Naive thymus-derived CD4-positive, alpha-beta T cell (primary cell): ENCODE data around the gene CCDC190. TPM values are rescaled to one million over a fixed set of nuclear protein-coding genes. Genes with fewer than 3 reads are reported as not detected.

ENCODE experiments used
- ATAC-seq: fragments of 150-1000 bp; cut with Tn5 transposase; 2 replicates; pipeline ENCODE4 v1.10.0; 2021; ENCODE audit warnings: mild to moderate bottlenecking, moderate library complexity
- CTCF ChIA-PET: fragments of 350-600 bp; sonication (Branson Sonifier 250); formaldehyde crosslinking; loops from one replicate; lab custom pipeline; 2021; ENCODE audit warnings: antibody characterized with exemption; lab: Charles Lee
- POLR2A ChIA-PET: fragments of 350-600 bp; sonication (Branson Sonifier 250); formaldehyde crosslinking; loops from one replicate; lab custom pipeline; 2021; ENCODE audit warnings: antibody characterized with exemption, inconsistent platforms; lab: Charles Lee
- DNase-seq, 9 donors: peaks; one replicate each; pipeline versions ENCODE4 v3.0.0 to v3.0.0-alpha.2; 2020 to 2022; ENCODE audit warnings: mixed read lengths in 1 of 9
- H3K27ac ChIP-seq: one replicate; pipeline ENCODE4 v1.7.0; 2013; ENCODE audit warnings: mild to moderate bottlenecking, low read depth, low read length, moderate library complexity
- H3K27me3 ChIP-seq, 2 donors: one replicate each; pipeline ENCODE4 v1.7.0; 2013; ENCODE audit warnings: low read length in 2 of 2, mild to moderate bottlenecking in 2 of 2, moderate library complexity in 2 of 2; ENCODE audit not compliant: control insufficient read depth in 2 of 2, insufficient read depth in 2 of 2
- H3K36me3 ChIP-seq, 3 experiments: 1 replicate in 2 of 3; 2 replicates in 1 of 3; pipeline ENCODE4 v1.7.0; 2013; ENCODE audit warnings: low read length in 3 of 3, mild to moderate bottlenecking in 3 of 3, moderate library complexity in 1 of 3; ENCODE audit not compliant: insufficient read depth in 3 of 3, control insufficient read depth in 2 of 3
- H3K4me1 ChIP-seq, 2 donors: one replicate each; pipeline ENCODE4 v1.7.0; 2013; ENCODE audit warnings: low read length in 2 of 2, mild to moderate bottlenecking in 2 of 2, moderate library complexity in 1 of 2; ENCODE audit not compliant: control insufficient read depth in 2 of 2, insufficient read depth in 2 of 2
- H3K4me3 ChIP-seq: 2 replicates; pipeline ENCODE4 v1.7.0; 2013; ENCODE audit warnings: mild to moderate bottlenecking, low read length
- H3K9me3 ChIP-seq, 3 experiments: 1 replicate in 2 of 3; 2 replicates in 1 of 3; pipeline ENCODE4 v1.7.0; 2013; ENCODE audit warnings: low read length in 3 of 3; ENCODE audit not compliant: control insufficient read depth in 2 of 3
- H3K27ac Mint-ChIP-seq, 9 donors: one replicate each; pipeline ENCODE4 v1.8.0; 2020 to 2022; ENCODE audit warnings: mixed read lengths in 9 of 9, mild to moderate bottlenecking in 8 of 9, moderate library complexity in 5 of 9, inconsistent platforms in 2 of 9
- H3K27me3 Mint-ChIP-seq, 5 donors: one replicate each; pipeline ENCODE4 v1.8.0; 2021 to 2022; ENCODE audit warnings: mixed read lengths in 5 of 5, mild to moderate bottlenecking in 1 of 5
- H3K36me3 Mint-ChIP-seq, 5 donors: one replicate each; pipeline ENCODE4 v1.8.0; 2020 to 2022; ENCODE audit warnings: mixed read lengths in 5 of 5, mild to moderate bottlenecking in 3 of 5, inconsistent platforms in 1 of 5
- H3K4me1 Mint-ChIP-seq, 7 donors: one replicate each; pipeline ENCODE4 v1.8.0; 2020 to 2022; ENCODE audit warnings: mixed read lengths in 7 of 7, mild to moderate bottlenecking in 3 of 7, inconsistent platforms in 1 of 7
- H3K4me3 Mint-ChIP-seq, 10 donors: one replicate each; pipeline ENCODE4 v1.8.0; 2020 to 2022; ENCODE audit warnings: mild to moderate bottlenecking in 10 of 10, mixed read lengths in 10 of 10, moderate library complexity in 6 of 10, inconsistent platforms in 2 of 10
- H3K9me3 Mint-ChIP-seq, 11 donors: one replicate each; pipeline ENCODE4 v1.8.0; 2020 to 2022; ENCODE audit warnings: mixed read lengths in 11 of 11, mild to moderate bottlenecking in 4 of 11, inconsistent platforms in 1 of 11, moderate library complexity in 1 of 11
- intact Hi-C, 2 donors: fragments of 100-400 bp; cut with micrococcal nuclease; formaldehyde crosslinking; loops; one replicate each; pipeline ENCODE4 v1.15.1; 2023
- polyA plus RNA-seq, 2 donors: library from polyadenylated mRNA; unstranded; fragments of 300-500 nt; fragmentation: Illumina TruSeq; gene quantifications; one replicate each; pipeline ENCODE4 v1.2.3, GENCODE V29; 2021
- total RNA-seq, 6 experiments: library from RNA in 5 of 6; stranded (reverse) in 5 of 6; gene quantifications; 1 replicate in 5 of 6; 2 replicates in 1 of 6; pipeline ENCODE4 v1.2.3 and lab custom pipeline; 2021 to 2026

Gene CCDC190
- total and polyA plus RNA-seq, 7 experiments from 2014 or later = not detected

DNA sequence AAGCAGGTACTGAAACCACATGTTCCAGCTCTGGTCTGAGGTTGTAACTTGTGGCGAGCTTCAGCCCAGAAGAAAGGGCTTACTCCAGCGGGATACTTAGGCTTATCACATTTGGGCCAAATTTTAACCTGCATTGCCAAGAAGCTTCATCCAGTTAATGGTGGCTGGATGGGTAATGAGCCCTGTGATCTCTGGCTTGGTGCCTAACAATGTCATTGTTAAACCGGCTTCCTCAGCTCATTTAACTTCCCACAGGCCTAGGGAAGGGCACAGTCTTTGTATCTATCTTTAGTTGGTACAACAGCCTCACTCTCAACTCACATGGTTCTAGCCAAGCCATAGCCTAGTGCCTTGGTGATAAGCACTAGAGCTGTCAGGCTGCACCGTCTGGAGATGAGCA is 43.6 kb upstream of the CCDC190 start:
- Histone ChIP-seq H3K27me3 (no peaks in the 10 kb centered on the region), H3K9me3 (no peaks in the 10 kb centered on the region), H3K36me3 (no peaks in the 10 kb centered on the region), H3K4me1 (no peaks in the 10 kb centered on the region), H3K27ac (no peak overlapping the region), H3K4me3 (no peak overlapping the region)
- DNase-seq = no peak
- peaks cover 0 to 1% (median 0%) of the 10 kb centered on the region in 11 donors for H3K9me3 Mint-ChIP-seq
- ChIA-PET CTCF (no interaction called here), POLR2A (no interaction called here)
- no peak overlapping the region for H3K4me3 Mint-ChIP-seq
- peaks cover 5 to 19% (median 9%) of the 10 kb centered on the region in 5 donors for H3K27me3 Mint-ChIP-seq
- intact Hi-C loops = no loop called here
- no peaks in the 10 kb centered on the region for H3K4me1 Mint-ChIP-seq
- no peak for ATAC-seq
- H3K36me3 Mint-ChIP-seq = no peaks in the 10 kb centered on the region
- H3K27ac Mint-ChIP-seq = no peak overlapping the region

DNA sequence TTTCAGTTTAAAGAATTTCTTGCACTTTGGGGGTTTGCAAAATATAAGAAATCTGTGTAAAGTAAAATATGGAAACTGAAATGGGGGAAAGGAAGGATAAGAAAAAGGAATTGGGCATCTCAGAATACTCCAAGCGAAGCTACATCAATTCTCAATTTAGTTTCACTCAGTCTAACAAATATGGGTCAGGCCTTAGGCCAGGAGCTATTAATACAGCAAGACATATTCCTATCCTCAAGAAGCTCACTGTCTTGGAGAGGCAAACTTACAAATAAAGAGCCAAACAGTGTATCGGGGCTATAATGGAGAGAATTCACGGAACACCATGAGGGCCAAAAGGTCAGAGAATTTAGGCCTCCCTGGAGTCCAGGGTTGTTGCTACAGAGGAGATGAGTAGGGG is 43.0 kb upstream of the CCDC190 start:
- peaks cover 0 to 1% (median 0%) of the 10 kb centered on the region in 11 donors for H3K9me3 Mint-ChIP-seq
- Histone ChIP-seq H3K27ac (no peak overlapping the region), H3K4me1 (no peaks in the 10 kb centered on the region), H3K27me3 (no peaks in the 10 kb centered on the region), H3K9me3 (no peaks in the 10 kb centered on the region), H3K36me3 (no peaks in the 10 kb centered on the region), H3K4me3 (no peak overlapping the region)
- no peak overlapping the region for H3K4me3 Mint-ChIP-seq
- no peaks in the 10 kb centered on the region for H3K4me1 Mint-ChIP-seq
- intact Hi-C loops = no loop called here
- H3K27ac Mint-ChIP-seq = no peak overlapping the region
- ChIA-PET CTCF (no interaction called here), POLR2A (no interaction called here)
- ATAC-seq (no peak), DNase-seq (no peak)
- H3K36me3 Mint-ChIP-seq = no peaks in the 10 kb centered on the region
- peaks cover 4 to 14% (median 5%) of the 10 kb centered on the region in 5 donors for H3K27me3 Mint-ChIP-seq

DNA sequence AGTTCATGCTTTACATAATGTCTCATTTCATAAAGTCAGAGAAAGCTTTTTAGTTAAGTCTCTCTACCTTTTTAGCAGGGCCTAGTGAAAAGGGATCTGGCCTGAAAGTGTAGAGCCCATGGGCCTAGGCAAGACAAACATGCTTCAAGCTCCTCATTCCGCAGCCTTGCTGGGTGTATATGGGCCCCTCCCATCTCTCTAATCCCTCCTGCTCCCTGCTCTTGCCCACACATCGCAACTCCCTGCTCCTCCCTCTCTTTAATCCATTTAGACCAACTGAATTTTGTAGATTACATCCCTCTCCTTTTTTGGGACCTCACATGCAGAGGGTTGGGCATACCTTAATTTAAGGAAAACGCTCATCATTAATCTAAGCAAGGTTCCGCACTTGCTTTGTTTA is 42.3 kb upstream of the CCDC190 start:
- intact Hi-C loops = no loop called here
- Histone ChIP-seq H3K36me3 (no peaks in the 10 kb centered on the region), H3K4me1 (no peaks in the 10 kb centered on the region), H3K27me3 (no peaks in the 10 kb centered on the region), H3K27ac (no peak overlapping the region), H3K9me3 (no peaks in the 10 kb centered on the region), H3K4me3 (no peak overlapping the region)
- CTCF ChIA-PET = no interaction called here
- Mint-ChIP-seq H3K4me3 (no peak overlapping the region), H3K36me3 (no peaks in the 10 kb centered on the region), H3K27ac (no peak overlapping the region), H3K4me1 (no peaks in the 10 kb centered on the region), H3K27me3 (peaks cover 0 to 14% (median 5%) of the 10 kb centered on the region in 5 donors), H3K9me3 (peaks cover 0 to 1% (median 0%) of the 10 kb centered on the region in 11 donors)
- no peak for DNase-seq
- POLR2A ChIA-PET = no interaction called here
- ATAC-seq = no peak

DNA sequence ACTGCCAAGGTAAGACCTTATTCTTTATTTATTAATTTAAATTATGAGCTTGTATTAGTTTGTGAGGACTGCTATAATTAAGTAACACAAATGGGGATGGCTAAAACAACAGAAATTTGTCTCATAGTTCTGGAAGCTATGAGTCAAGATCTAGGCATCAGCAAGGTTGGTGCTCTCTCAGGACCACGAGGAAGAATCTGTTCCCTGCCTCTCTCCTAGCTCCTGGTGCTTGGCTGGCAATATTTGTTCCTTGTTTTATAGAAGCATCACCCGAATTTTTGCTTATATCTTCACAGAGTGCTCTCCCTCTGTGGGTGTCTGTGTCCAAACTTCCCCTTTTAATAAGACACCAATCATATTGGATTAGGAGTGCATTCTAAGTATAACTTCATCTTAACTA is 41.4 kb upstream of the CCDC190 start:
- Mint-ChIP-seq H3K4me3 (no peak overlapping the region), H3K27me3 (peaks cover 0 to 14% (median 5%) of the 10 kb centered on the region in 5 donors), H3K36me3 (no peaks in the 10 kb centered on the region), H3K27ac (no peak overlapping the region), H3K4me1 (no peaks in the 10 kb centered on the region), H3K9me3 (peaks cover 0 to 1% (median 0%) of the 10 kb centered on the region in 11 donors)
- intact Hi-C loops = no loop called here
- ATAC-seq (no peak), DNase-seq (no peak)
- no peak overlapping the region for H3K27ac ChIP-seq
- H3K4me3 ChIP-seq = no peak overlapping the region
- H3K4me1 ChIP-seq = no peaks in the 10 kb centered on the region
- H3K36me3 ChIP-seq = no peaks in the 10 kb centered on the region
- CTCF ChIA-PET = no interaction called here
- no peaks in the 10 kb centered on the region for H3K9me3 ChIP-seq
- POLR2A ChIA-PET = no interaction called here
- no peaks in the 10 kb centered on the region for H3K27me3 ChIP-seq

GRCh38 chr1:162901243-162901642 is 40.3 kb upstream of the CCDC190 start:
- ChIA-PET CTCF (no interaction called here), POLR2A (no interaction called here)
- no peaks in the 10 kb centered on the region for H3K36me3 Mint-ChIP-seq
- intact Hi-C loops = no loop called here
- Histone ChIP-seq H3K36me3 (no peaks in the 10 kb centered on the region), H3K9me3 (no peaks in the 10 kb centered on the region), H3K27me3 (no peaks in the 10 kb centered on the region), H3K27ac (no peak overlapping the region), H3K4me1 (no peaks in the 10 kb centered on the region), H3K4me3 (no peak overlapping the region)
- peaks cover 0 to 1% (median 0%) of the 10 kb centered on the region in 11 donors for H3K9me3 Mint-ChIP-seq
- no peak overlapping the region for H3K4me3 Mint-ChIP-seq
- H3K4me1 Mint-ChIP-seq = no peaks in the 10 kb centered on the region
- DNase-seq (no peak), ATAC-seq (no peak)
- H3K27ac Mint-ChIP-seq = no peak overlapping the region
- peaks cover 0 to 20% (median 8%) of the 10 kb centered on the region in 5 donors for H3K27me3 Mint-ChIP-seq

- intact Hi-C loops = no loop called here
- POLR2A ChIA-PET = no interaction called here
- no peaks in the 10 kb centered on the region for H3K36me3 ChIP-seq
Measured at GRCh38 chr1:162899422-162900146, 38.6 kb upstream of the CCDC190 start.

DNA sequence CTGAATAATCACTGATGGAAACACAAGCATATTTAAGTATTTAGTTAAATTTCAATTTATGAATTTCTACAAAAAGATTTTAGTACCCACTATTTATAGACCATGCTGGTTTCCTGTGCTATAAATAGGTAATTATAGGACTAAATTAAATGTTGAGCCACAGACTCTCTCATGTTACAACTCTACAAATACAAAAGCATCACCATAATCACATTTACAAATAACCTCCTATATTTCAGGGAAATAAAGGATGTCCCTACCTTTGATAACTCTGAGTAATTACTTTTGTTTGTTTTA is 32.6 kb upstream of the CCDC190 start:
- Mint-ChIP-seq H3K27me3 (peaks cover 2 to 25% (median 13%) of the 10 kb centered on the region in 5 donors), H3K27ac (no peak overlapping the region), H3K36me3 (no peaks in the 10 kb centered on the region), H3K9me3 (peaks cover 0 to 1% (median 0%) of the 10 kb centered on the region in 11 donors), H3K4me3 (no peak overlapping the region), H3K4me1 (peaks cover 0 to 7% (median 0%) of the 10 kb centered on the region in 7 donors)
- Histone ChIP-seq H3K27me3 (no peaks in the 10 kb centered on the region), H3K4me3 (no peak overlapping the region), H3K9me3 (no peaks in the 10 kb centered on the region), H3K27ac (no peak overlapping the region), H3K4me1 (no peaks in the 10 kb centered on the region), H3K36me3 (no peaks in the 10 kb centered on the region)
- intact Hi-C loops = no loop called here
- ATAC-seq (no peak), DNase-seq (no peak)
- CTCF ChIA-PET = no interaction called here
- POLR2A ChIA-PET = no interaction called here

More at GRCh38 chr1:162899422-162900146, 38.6 kb upstream of the CCDC190 start:
- no peak for DNase-seq
- Mint-ChIP-seq H3K27ac (no peak overlapping the region), H3K36me3 (no peaks in the 10 kb centered on the region), H3K4me1 (no peaks in the 10 kb centered on the region), H3K4me3 (no peak overlapping the region), H3K9me3 (no peaks in the 10 kb centered on the region), H3K27me3 (peaks cover 2 to 24% (median 9%) of the 10 kb centered on the region in 5 donors)
- CTCF ChIA-PET = no interaction called here
- no peaks in the 10 kb centered on the region for H3K27me3 ChIP-seq
- H3K4me3 ChIP-seq = no peak overlapping the region
- no peak overlapping the region for H3K27ac ChIP-seq
- no peak for ATAC-seq
- H3K9me3 ChIP-seq = no peaks in the 10 kb centered on the region
- H3K4me1 ChIP-seq = no peaks in the 10 kb centered on the region
